ENCODE data around the gene CAMK2B.

- TF ChIP-seq, protein P1, sequence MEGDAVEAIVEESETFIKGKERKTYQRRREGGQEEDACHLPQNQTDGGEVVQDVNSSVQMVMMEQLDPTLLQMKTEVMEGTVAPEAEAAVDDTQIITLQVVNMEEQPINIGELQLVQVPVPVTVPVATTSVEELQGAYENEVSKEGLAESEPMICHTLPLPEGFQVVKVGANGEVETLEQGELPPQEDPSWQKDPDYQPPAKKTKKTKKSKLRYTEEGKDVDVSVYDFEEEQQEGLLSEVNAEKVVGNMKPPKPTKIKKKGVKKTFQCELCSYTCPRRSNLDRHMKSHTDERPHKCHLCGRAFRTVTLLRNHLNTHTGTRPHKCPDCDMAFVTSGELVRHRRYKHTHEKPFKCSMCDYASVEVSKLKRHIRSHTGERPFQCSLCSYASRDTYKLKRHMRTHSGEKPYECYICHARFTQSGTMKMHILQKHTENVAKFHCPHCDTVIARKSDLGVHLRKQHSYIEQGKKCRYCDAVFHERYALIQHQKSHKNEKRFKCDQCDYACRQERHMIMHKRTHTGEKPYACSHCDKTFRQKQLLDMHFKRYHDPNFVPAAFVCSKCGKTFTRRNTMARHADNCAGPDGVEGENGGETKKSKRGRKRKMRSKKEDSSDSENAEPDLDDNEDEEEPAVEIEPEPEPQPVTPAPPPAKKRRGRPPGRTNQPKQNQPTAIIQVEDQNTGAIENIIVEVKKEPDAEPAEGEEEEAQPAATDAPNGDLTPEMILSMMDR (IDR thresholded peaks at IDR 0.05; ENCODE audit: borderline replicate concordance, extremely low read depth, low read length, poor library complexity, severe bottlenecking) = no peak
- no peak for TF ChIP-seq EZH2 (IDR thresholded peaks at IDR 0.05; ENCODE audit: borderline replicate concordance, low read depth, low read length, severe bottlenecking)
These were observed 61.0 kb downstream of the CAMK2B start for GRCh38 chr7:44264221-44264931.
